H9 (cell line): Measurements from ENCODE around the gene TPD52L2. TPM values are rescaled to one million over a fixed set of nuclear protein-coding genes. Genes with fewer than 3 reads are reported as not detected.

Experiments
- DNase-seq: peaks from one replicate; pipeline ENCODE4 v3.0.0-alpha.2; 2017
- H2AFZ ChIP-seq: one replicate; pipeline ENCODE4 v1.6.1; 2013; ENCODE audit warnings: mild to moderate bottlenecking, low read length, control low read depth, moderate library complexity
- H2AK5ac ChIP-seq: 2 replicates; pipeline ENCODE4 v1.6.1; 2013; ENCODE audit warnings: low read length, control low read depth, mixed read lengths; ENCODE audit not compliant: insufficient read length
- H2BK120ac ChIP-seq: one replicate; pipeline ENCODE4 v1.6.1; 2013; ENCODE audit warnings: low read depth, mild to moderate bottlenecking, low read length, control low read depth, inconsistent platforms; ENCODE audit not compliant: poor library complexity, severe bottlenecking
- H2BK12ac ChIP-seq: 2 replicates; pipeline ENCODE4 v1.6.1; 2013; ENCODE audit warnings: low read length, control low read depth, mixed read lengths, low read depth; ENCODE audit not compliant: insufficient read length
- H2BK15ac ChIP-seq: 2 replicates; pipeline ENCODE4 v1.6.1; 2013; ENCODE audit warnings: low read depth, low read length, control low read depth
- H2BK20ac ChIP-seq: one replicate; pipeline ENCODE4 v1.6.1; 2013; ENCODE audit warnings: low read depth, mild to moderate bottlenecking, low read length, control low read depth, inconsistent platforms; ENCODE audit not compliant: poor library complexity, severe bottlenecking
- H2BK5ac ChIP-seq: 2 replicates; pipeline ENCODE4 v1.6.1; 2013; ENCODE audit warnings: low read length, control low read depth, mixed read lengths; ENCODE audit not compliant: insufficient read length
- H3K14ac ChIP-seq: 2 replicates; pipeline ENCODE4 v1.6.1; 2013; ENCODE audit warnings: low read length, control low read depth; ENCODE audit not compliant: insufficient read depth
- H3K18ac ChIP-seq: 2 replicates; pipeline ENCODE4 v1.6.1; 2013; ENCODE audit warnings: low read depth, mild to moderate bottlenecking, mixed read lengths, low read length, control low read depth; ENCODE audit not compliant: insufficient read length
- H3K23ac ChIP-seq: 2 replicates; pipeline ENCODE4 v1.6.1; 2013; ENCODE audit warnings: low read length, control low read depth, mixed read lengths, low read depth; ENCODE audit not compliant: insufficient read length
- H3K23me2 ChIP-seq: 2 replicates; pipeline ENCODE4 v1.6.1; 2013; ENCODE audit warnings: low read depth, mild to moderate bottlenecking, mixed read lengths, low read length, control low read depth; ENCODE audit not compliant: insufficient read length, poor library complexity, severe bottlenecking
- H3K27ac ChIP-seq: 2 replicates; pipeline ENCODE4 v1.5.1; 2013; ENCODE audit warnings: low read length, control low read depth, mixed read lengths, low read depth; ENCODE audit not compliant: insufficient read length
- H3K27me3 ChIP-seq: 2 replicates; pipeline ENCODE4 v1.6.1; 2013; ENCODE audit warnings: low read length, control low read depth, inconsistent platforms; ENCODE audit not compliant: insufficient read depth
- H3K4ac ChIP-seq: 2 replicates; pipeline ENCODE4 v1.6.1; 2013; ENCODE audit warnings: low read depth, mild to moderate bottlenecking, control low read depth, inconsistent platforms, low read length, moderate library complexity
- H3K4me1 ChIP-seq: 2 replicates; pipeline ENCODE4 v1.6.1; 2013; ENCODE audit warnings: low read length, control low read depth, inconsistent platforms; ENCODE audit not compliant: insufficient read depth
- H3K4me2 ChIP-seq: 2 replicates; pipeline ENCODE4 v1.6.1; 2013; ENCODE audit warnings: low read length, control low read depth, mixed read lengths; ENCODE audit not compliant: insufficient read length, insufficient read depth
- H3K56ac ChIP-seq: 2 replicates; pipeline ENCODE4 v1.6.1; 2013; ENCODE audit warnings: low read depth, mild to moderate bottlenecking, mixed read lengths, low read length, control low read depth; ENCODE audit not compliant: insufficient read length
- H3K79me1 ChIP-seq: 2 replicates; pipeline ENCODE4 v1.6.1; 2013; ENCODE audit warnings: low read depth, mild to moderate bottlenecking, moderate library complexity, low read length, control low read depth, inconsistent platforms; ENCODE audit not compliant: insufficient read depth, poor library complexity, severe bottlenecking
- H3K79me2 ChIP-seq: 2 replicates; pipeline ENCODE4 v1.6.1; 2013; ENCODE audit warnings: low read length, control low read depth, inconsistent platforms; ENCODE audit not compliant: insufficient read depth
- H3K9ac ChIP-seq: 2 replicates; pipeline ENCODE4 v1.6.1; 2013; ENCODE audit warnings: low read length, control low read depth, mixed read lengths; ENCODE audit not compliant: insufficient read length; ENCODE audit errors: extremely low read depth
- H3K9me3 ChIP-seq: one replicate; pipeline ENCODE4 v1.6.1; 2013; ENCODE audit warnings: low read depth, low read length, inconsistent platforms; ENCODE audit not compliant: control insufficient read depth
- H3T11ph ChIP-seq: one replicate; pipeline ENCODE4 v1.6.1; 2013; ENCODE audit warnings: mild to moderate bottlenecking, low read length, control low read depth, inconsistent platforms
- H4K20me1 ChIP-seq: one replicate; pipeline ENCODE4 v1.6.1; 2013; ENCODE audit not compliant: control insufficient read depth, insufficient read length, insufficient read depth
- H4K5ac ChIP-seq: 2 replicates; pipeline ENCODE4 v1.6.1; 2013; ENCODE audit warnings: low read depth, mild to moderate bottlenecking, mixed read lengths, low read length, control low read depth; ENCODE audit not compliant: insufficient read length
- H4K8ac ChIP-seq: replicated peaks from 2 replicates; pipeline ENCODE4 v1.6.1; 2013; ENCODE audit warnings: low read length, control low read depth, mixed read lengths, low read depth; ENCODE audit not compliant: insufficient read length
- H4K91ac ChIP-seq: 2 replicates; pipeline ENCODE4 v1.6.1; 2013; ENCODE audit warnings: low read depth, mild to moderate bottlenecking, moderate library complexity, mixed read lengths, low read length, control low read depth; ENCODE audit not compliant: insufficient read length
- H3K27ac Mint-ChIP-seq, 3 experiments: 2 replicates in 2 of 3; 3 replicates in 1 of 3; pipeline ENCODE4 v1.8.0; 2020 to 2021; ENCODE audit warnings: mixed read lengths in 3 of 3, mild to moderate bottlenecking in 1 of 3, moderate library complexity in 1 of 3
- H3K27me3 Mint-ChIP-seq: 2 replicates; pipeline ENCODE4 v1.8.0; 2021; ENCODE audit warnings: low read depth, mild to moderate bottlenecking, moderate library complexity, mixed read lengths
- H3K36me3 Mint-ChIP-seq, 3 experiments: 2 replicates in 2 of 3; 3 replicates in 1 of 3; pipeline ENCODE4 v1.8.0; 2020 to 2021; ENCODE audit warnings: low read depth in 3 of 3, mixed read lengths in 3 of 3; ENCODE audit not compliant: insufficient read depth in 1 of 3
- H3K4me1 Mint-ChIP-seq, 2 experiments: 2 replicates each; pipeline ENCODE4 v1.8.0; 2020; ENCODE audit warnings: mixed read lengths in 2 of 2
- H3K4me3 Mint-ChIP-seq, 2 experiments: 2 replicates in 1 of 2; 3 replicates in 1 of 2; pipeline ENCODE4 v1.8.0; 2020 to 2021; ENCODE audit warnings: mild to moderate bottlenecking in 2 of 2, mixed read lengths in 2 of 2, moderate library complexity in 1 of 2
- H3K9me3 Mint-ChIP-seq, 2 experiments: 2 replicates in 1 of 2; 3 replicates in 1 of 2; pipeline ENCODE4 v1.8.0; 2020; ENCODE audit warnings: mild to moderate bottlenecking in 2 of 2, mixed read lengths in 2 of 2, moderate library complexity in 1 of 2
- WGBS: extraction: QIAGEN DNeasy Blood & Tissue Kit; methylation state at CpG from one replicate; pipeline ENCODE4 v1.1.7; 2013; ENCODE audit warnings: missing lambda C conversion rate, low lambda C conversion rate, mixed read lengths; ENCODE audit not compliant: insufficient read length; ENCODE audit errors: extremely low coverage; 5-methylcytosine and 5-hydroxymethylcytosine counted together
- total RNA-seq: library from RNA; stranded (reverse); gene quantifications from 2 replicates; pipeline ENCODE4 v1.2.1, GENCODE V29; 2021
- TF ChIP-seq, protein P1 (sequence below): fragments of 200-600 bp; sonication (generic); conservative IDR thresholded peaks from 3 replicates; pipeline ENCODE4 v1.8.0; 2021; ENCODE audit warnings: antibody characterized with exemption, mild to moderate bottlenecking

TPD52L2 gene
- total RNA-seq, 1 experiment from 2014 or later = 94.1 TPM

- Histone ChIP-seq H2AK5ac (no peak overlapping the region), H3K79me2 (no peaks in the 10 kb centered on the region; the same call in 1 of the 2 replicates), H3T11ph (no peak overlapping the region), H3K23me2 (peaks cover 6% of the 10 kb centered on the region), H3K4me1 (0 out of 2 replicates have a peak, but pooled peaks cover 2% of the 10 kb centered on the region), H3K18ac (no peak overlapping the region), H2BK15ac (no peak overlapping the region), H3K23ac (no peak overlapping the region), H3K9ac (no peak overlapping the region), H3K4ac (no peak overlapping the region), H2BK20ac (no peak overlapping the region), H3K27me3 (no peaks in the 10 kb centered on the region), H3K14ac (no peak overlapping the region), H4K5ac (no peak overlapping the region), H2BK5ac (no peak overlapping the region), H4K8ac (no peak overlapping the region), H3K9me3 (no peaks in the 10 kb centered on the region), H2BK12ac (no peak overlapping the region), H4K20me1 (no peaks in the 10 kb centered on the region), H3K79me1 (no peaks in the 10 kb centered on the region), H2AFZ (no peak overlapping the region), H2BK120ac (no peak overlapping the region), H4K91ac (no peak overlapping the region), H3K56ac (no peak overlapping the region), H3K27ac (no peak overlapping the region), H3K4me2 (no peak overlapping the region)
- Mint-ChIP-seq H3K27me3 (no peaks in the 10 kb centered on the region), H3K4me1 (peaks cover 11 to 12% of the 10 kb centered on the region in 2 experiments), H3K4me3 (no peak overlapping the region), H3K9me3 (no peaks in the 10 kb centered on the region), H3K27ac (peak overlapping the region in 1 of 3 experiments; percentile 72; a peak in 2 of 7 replicates), H3K36me3 (peaks cover 1 to 42% (median 40%) of the 10 kb centered on the region in 3 experiments; a peak in 5 of 7 replicates)
- TF ChIP-seq, protein P1, sequence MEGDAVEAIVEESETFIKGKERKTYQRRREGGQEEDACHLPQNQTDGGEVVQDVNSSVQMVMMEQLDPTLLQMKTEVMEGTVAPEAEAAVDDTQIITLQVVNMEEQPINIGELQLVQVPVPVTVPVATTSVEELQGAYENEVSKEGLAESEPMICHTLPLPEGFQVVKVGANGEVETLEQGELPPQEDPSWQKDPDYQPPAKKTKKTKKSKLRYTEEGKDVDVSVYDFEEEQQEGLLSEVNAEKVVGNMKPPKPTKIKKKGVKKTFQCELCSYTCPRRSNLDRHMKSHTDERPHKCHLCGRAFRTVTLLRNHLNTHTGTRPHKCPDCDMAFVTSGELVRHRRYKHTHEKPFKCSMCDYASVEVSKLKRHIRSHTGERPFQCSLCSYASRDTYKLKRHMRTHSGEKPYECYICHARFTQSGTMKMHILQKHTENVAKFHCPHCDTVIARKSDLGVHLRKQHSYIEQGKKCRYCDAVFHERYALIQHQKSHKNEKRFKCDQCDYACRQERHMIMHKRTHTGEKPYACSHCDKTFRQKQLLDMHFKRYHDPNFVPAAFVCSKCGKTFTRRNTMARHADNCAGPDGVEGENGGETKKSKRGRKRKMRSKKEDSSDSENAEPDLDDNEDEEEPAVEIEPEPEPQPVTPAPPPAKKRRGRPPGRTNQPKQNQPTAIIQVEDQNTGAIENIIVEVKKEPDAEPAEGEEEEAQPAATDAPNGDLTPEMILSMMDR = peak; percentile 39; the same call in 2 of the 3 replicates
- no CpG with 5 or more reads among the region's 29 CpGs for WGBS
- peak; percentile 42 for DNase-seq
These were observed 26.3 kb downstream of the TPD52L2 start for GRCh38 chr20:63891061-63892002.
